ENCODE data around the gene MIA2. TPM values are rescaled to one million over a fixed set of nuclear protein-coding genes. Genes with fewer than 3 reads are reported as not detected.

MIA2 gene
- total RNA-seq, 1 donor, result 21.6 TPM

DNA sequence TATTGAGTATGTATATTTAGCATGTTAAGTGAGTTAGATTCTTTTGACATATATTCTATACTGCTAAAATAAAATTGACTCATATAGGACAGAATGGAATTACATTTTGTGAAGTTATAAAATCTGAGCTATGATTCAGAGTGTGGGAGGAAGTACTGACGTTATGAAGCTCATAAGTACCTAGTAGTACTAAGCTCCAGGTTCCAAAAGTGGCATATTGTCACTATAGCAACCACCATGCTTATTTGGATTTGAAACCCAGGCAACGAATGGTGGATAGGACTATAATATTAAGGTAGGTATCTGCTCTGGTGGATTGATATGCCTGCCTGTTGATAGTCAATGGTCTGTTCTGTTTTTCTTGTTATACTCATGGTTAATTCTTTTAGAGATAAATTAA is 200.7 kb downstream of the MIA2 start:
- H3K4me3 ChIP-seq (ENCODE audit: low read depth, low read length), result no peak overlapping the region
- DNase-seq (ENCODE audit: low read depth), result no peak
- TF ChIP-seq, protein P1, sequence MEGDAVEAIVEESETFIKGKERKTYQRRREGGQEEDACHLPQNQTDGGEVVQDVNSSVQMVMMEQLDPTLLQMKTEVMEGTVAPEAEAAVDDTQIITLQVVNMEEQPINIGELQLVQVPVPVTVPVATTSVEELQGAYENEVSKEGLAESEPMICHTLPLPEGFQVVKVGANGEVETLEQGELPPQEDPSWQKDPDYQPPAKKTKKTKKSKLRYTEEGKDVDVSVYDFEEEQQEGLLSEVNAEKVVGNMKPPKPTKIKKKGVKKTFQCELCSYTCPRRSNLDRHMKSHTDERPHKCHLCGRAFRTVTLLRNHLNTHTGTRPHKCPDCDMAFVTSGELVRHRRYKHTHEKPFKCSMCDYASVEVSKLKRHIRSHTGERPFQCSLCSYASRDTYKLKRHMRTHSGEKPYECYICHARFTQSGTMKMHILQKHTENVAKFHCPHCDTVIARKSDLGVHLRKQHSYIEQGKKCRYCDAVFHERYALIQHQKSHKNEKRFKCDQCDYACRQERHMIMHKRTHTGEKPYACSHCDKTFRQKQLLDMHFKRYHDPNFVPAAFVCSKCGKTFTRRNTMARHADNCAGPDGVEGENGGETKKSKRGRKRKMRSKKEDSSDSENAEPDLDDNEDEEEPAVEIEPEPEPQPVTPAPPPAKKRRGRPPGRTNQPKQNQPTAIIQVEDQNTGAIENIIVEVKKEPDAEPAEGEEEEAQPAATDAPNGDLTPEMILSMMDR (IDR thresholded peaks at IDR 0.05; ENCODE audit: insufficient read depth, low read depth, low read length), result no peak

DNA sequence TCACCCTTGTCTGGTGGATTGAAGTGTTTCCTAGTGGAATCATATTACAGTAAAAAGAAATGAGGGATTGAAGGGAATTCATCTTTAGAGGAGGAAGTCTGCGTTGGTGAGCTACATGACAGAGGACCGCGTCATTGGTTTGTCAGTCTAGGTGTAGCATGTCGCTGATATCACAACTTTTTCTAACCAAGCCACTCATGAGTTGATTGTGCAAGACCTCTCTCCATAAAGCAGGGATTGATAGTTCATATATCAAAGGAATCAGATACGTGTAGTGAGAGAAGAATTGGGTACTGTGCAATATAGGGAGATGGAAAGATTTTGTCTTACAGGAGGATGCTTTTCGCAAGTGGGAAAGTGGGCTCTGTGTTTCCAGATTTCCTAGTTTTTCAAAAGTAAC is 201.5 kb downstream of the MIA2 start:
- no peak for DNase-seq (ENCODE audit: low read depth)

More for the DNA sequence above, 201.5 kb downstream of the MIA2 start:
- TF ChIP-seq, protein P1 (IDR thresholded peaks at IDR 0.05; ENCODE audit: insufficient read depth, low read depth, low read length), result no peak
- H3K4me3 ChIP-seq (ENCODE audit: low read depth, low read length), result no peak overlapping the region

Other genes starting within 250 kb of the MIA2 start
- 440 and 548 TPM in 2 replicates for gene SEC23A, start 130.7 kb upstream of the MIA2 start, total RNA-seq
- gene GEMIN2, start 119.6 kb upstream of the MIA2 start, total RNA-seq, result 34.5 and 35.4 TPM in 2 replicates
- gene TRAPPC6B, start 63.6 kb upstream of the MIA2 start, total RNA-seq, result 21.6 and 28.1 TPM in 2 replicates
- gene PNN, start 58.7 kb upstream of the MIA2 start, total RNA-seq, result 15.1 and 20.3 TPM in 2 replicates
- 15.8 and 19.4 TPM in 2 replicates for gene FBXO33, start 198.5 kb downstream of the MIA2 start, total RNA-seq

Data from fibroblast of villous mesenchyme (primary cell).